Keratinocyte (primary cell): Measurements from ENCODE around the gene MAPK4. TPM values are rescaled to one million over a fixed set of nuclear protein-coding genes. Genes with fewer than 3 reads are reported as not detected.

Source experiments
- DNase-seq: peaks from one replicate; pipeline ENCODE4 v3.0.0-alpha.2; 2011; ENCODE audit warnings: low read depth, missing footprints, low spot score
- FAIRE-seq: peaks from 2 replicates; lab custom pipeline; 2011; peaks lifted over from hg19 to GRCh38; lab: Jason Lieb, UNC
- H2AFZ ChIP-seq: 2 replicates; pipeline ENCODE4 v1.6.0; 2012; ENCODE audit warnings: low read length, control low read depth, inconsistent platforms; ENCODE audit not compliant: control insufficient read depth
- H3K27ac ChIP-seq: 2 replicates; pipeline ENCODE4 v1.5.1; 2011; ENCODE audit warnings: low read length; ENCODE audit not compliant: control insufficient read depth, insufficient read depth
- H3K27me3 ChIP-seq: 3 replicates; pipeline ENCODE4 v1.6.0; 2011; ENCODE audit warnings: low read length; ENCODE audit not compliant: control insufficient read depth, insufficient read depth; ENCODE audit errors: extremely low read depth
- H3K36me3 ChIP-seq, 2 experiments: 2 replicates in 1 of 2; 3 replicates in 1 of 2; pipeline ENCODE4 v1.5.1; 2011; ENCODE audit warnings: low read length in 2 of 2, mild to moderate bottlenecking in 1 of 2; ENCODE audit not compliant: control insufficient read depth in 2 of 2, insufficient read depth in 2 of 2; ENCODE audit errors: extremely low read depth in 1 of 2
- H3K4me1 ChIP-seq: 3 replicates; pipeline ENCODE4 v1.5.1; 2011; ENCODE audit warnings: low read length; ENCODE audit not compliant: control insufficient read depth, insufficient read depth; ENCODE audit errors: extremely low read depth
- H3K4me2 ChIP-seq: 3 replicates; pipeline ENCODE4 v1.6.0; 2011; ENCODE audit warnings: low read depth, low read length; ENCODE audit not compliant: control insufficient read depth, insufficient read depth; ENCODE audit errors: extremely low read depth
- H3K4me3 ChIP-seq, 3 experiments: fragments of 200-600 bp in 1 of 3; sonication (generic) in 1 of 3; 2 replicates in 2 of 3; 3 replicates in 1 of 3; pipeline ENCODE4 v1.5.1; 2011 to 2016; ENCODE audit warnings: low read length in 3 of 3, mild to moderate bottlenecking in 3 of 3, control low read depth in 2 of 3, inconsistent platforms in 1 of 3, low read depth in 1 of 3, mixed read lengths in 1 of 3, mixed run types in 1 of 3, moderate library complexity in 1 of 3; ENCODE audit not compliant: control insufficient read depth in 2 of 3, insufficient read depth in 2 of 3; ENCODE audit errors: extremely low read depth in 1 of 3
- H3K79me2 ChIP-seq: 2 replicates; pipeline ENCODE4 v1.6.0; 2012; ENCODE audit warnings: low read length; ENCODE audit not compliant: control insufficient read depth, insufficient read depth
- H3K9ac ChIP-seq: 3 replicates; pipeline ENCODE4 v1.6.0; 2011; ENCODE audit warnings: low read length; ENCODE audit not compliant: control insufficient read depth, insufficient read depth; ENCODE audit errors: extremely low read depth
- H3K9me1 ChIP-seq: 3 replicates; pipeline ENCODE4 v1.6.0; 2011; ENCODE audit warnings: low read length; ENCODE audit not compliant: control insufficient read depth, insufficient read depth; ENCODE audit errors: extremely low read depth
- H3K9me3 ChIP-seq: 2 replicates; pipeline ENCODE4 v1.5.1; 2012; ENCODE audit warnings: low read depth, low read length; ENCODE audit not compliant: control insufficient read depth
- H4K20me1 ChIP-seq: 3 replicates; pipeline ENCODE4 v1.6.0; 2011; ENCODE audit warnings: low read length; ENCODE audit not compliant: control insufficient read depth, insufficient read depth; ENCODE audit errors: extremely low read depth
- EZH2 ChIP-seq: IDR thresholded peaks from one replicate; pipeline ENCODE4 v1.6.1; 2012; ENCODE audit warnings: inconsistent platforms, mild to moderate bottlenecking, low read length, moderate library complexity
- dilution Hi-C: fragments of 300-500 bp; cut with MboI; formaldehyde crosslinking; loops from one replicate; pipeline ENCODE4 v1.7.0; 2020; ENCODE audit warnings: low sequenced_read_pairs; ENCODE audit not compliant: extremely low pct_ligation_motif_present
- polyA plus RNA-seq, 5 experiments: library from polyadenylated mRNA; depleted of rRNA in 3 of 5; stranded (reverse) in 3 of 5; stranded (forward) in 1 of 5; unstranded in 1 of 5; fragments of >200 nt; gene quantifications; 1 replicate in 1 of 5; 2 replicates in 3 of 5; 3 replicates in 1 of 5; pipeline versions ENCODE4 v1.2.1 to v1.2.3, GENCODE V29; 2011 to 2012; ENCODE audit warnings: missing spikeins in 2 of 5, low read depth in 1 of 5, low replicate concordance in 1 of 5
- TF ChIP-seq, protein P1 (sequence below), 3 experiments: IDR thresholded peaks in 1 of 3; conservative IDR thresholded peaks in 1 of 3; optimal IDR thresholded peaks in 1 of 3; 2 replicates in 2 of 3; 3 replicates in 1 of 3; pipeline versions ENCODE3 to v1.5.1; 2011; ENCODE audit warnings: low read length in 3 of 3, mild to moderate bottlenecking in 3 of 3, moderate library complexity in 2 of 3, control low read depth in 1 of 3, inconsistent platforms in 1 of 3; ENCODE audit not compliant: insufficient read depth in 2 of 3; ENCODE audit errors: extremely low read depth in 1 of 3

Gene MAPK4
- polyA plus RNA-seq, 1 donor (not counting 4 experiments of a cell fraction or from before 2014, with no cell fraction given), result not detected

GRCh38 chr18:50671376-50671775, 111.5 kb downstream of the MAPK4 start:
- Histone ChIP-seq H3K4me1 (no peaks in the 10 kb centered on the region), H3K9me3 (no peaks in the 10 kb centered on the region), H3K36me3 (no peaks in the 10 kb centered on the region), H3K27me3 (peaks cover 6% of the 10 kb centered on the region), H3K4me3 (no peak overlapping the region), H3K79me2 (no peaks in the 10 kb centered on the region), H3K4me2 (no peak overlapping the region), H2AFZ (no peak overlapping the region), H3K9me1 (no peaks in the 10 kb centered on the region), H4K20me1 (no peaks in the 10 kb centered on the region), H3K27ac (no peak overlapping the region), H3K9ac (no peak overlapping the region)
- dilution Hi-C loops, result no loop called here
- TF ChIP-seq EZH2, result no peak
- TF ChIP-seq, protein P1, sequence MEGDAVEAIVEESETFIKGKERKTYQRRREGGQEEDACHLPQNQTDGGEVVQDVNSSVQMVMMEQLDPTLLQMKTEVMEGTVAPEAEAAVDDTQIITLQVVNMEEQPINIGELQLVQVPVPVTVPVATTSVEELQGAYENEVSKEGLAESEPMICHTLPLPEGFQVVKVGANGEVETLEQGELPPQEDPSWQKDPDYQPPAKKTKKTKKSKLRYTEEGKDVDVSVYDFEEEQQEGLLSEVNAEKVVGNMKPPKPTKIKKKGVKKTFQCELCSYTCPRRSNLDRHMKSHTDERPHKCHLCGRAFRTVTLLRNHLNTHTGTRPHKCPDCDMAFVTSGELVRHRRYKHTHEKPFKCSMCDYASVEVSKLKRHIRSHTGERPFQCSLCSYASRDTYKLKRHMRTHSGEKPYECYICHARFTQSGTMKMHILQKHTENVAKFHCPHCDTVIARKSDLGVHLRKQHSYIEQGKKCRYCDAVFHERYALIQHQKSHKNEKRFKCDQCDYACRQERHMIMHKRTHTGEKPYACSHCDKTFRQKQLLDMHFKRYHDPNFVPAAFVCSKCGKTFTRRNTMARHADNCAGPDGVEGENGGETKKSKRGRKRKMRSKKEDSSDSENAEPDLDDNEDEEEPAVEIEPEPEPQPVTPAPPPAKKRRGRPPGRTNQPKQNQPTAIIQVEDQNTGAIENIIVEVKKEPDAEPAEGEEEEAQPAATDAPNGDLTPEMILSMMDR (optimal IDR thresholded peaks at IDR 0.05 in 1 of 3, IDR thresholded peaks at IDR 0.05 in 1 of 3, conservative IDR thresholded peaks at IDR 0.05 in 1 of 3; ENCODE audit: extremely low read depth in 1 of 3, insufficient read depth in 2 of 3, low read length in 3 of 3), result no peak
- DNase-seq, result no peak
- no peak for FAIRE-seq

GRCh38 chr18:50674307-50674980, 114.6 kb downstream of the MAPK4 start:
- Histone ChIP-seq H3K9me1 (no peaks in the 10 kb centered on the region), H3K4me2 (no peak overlapping the region), H2AFZ (no peak overlapping the region), H3K79me2 (no peaks in the 10 kb centered on the region), H3K27me3 (peaks cover 6% of the 10 kb centered on the region), H3K27ac (no peak overlapping the region), H3K9me3 (no peaks in the 10 kb centered on the region), H3K9ac (no peak overlapping the region), H3K4me1 (no peaks in the 10 kb centered on the region), H3K36me3 (no peaks in the 10 kb centered on the region), H4K20me1 (no peaks in the 10 kb centered on the region), H3K4me3 (no peak overlapping the region)
- dilution Hi-C loops, result no loop called here
- FAIRE-seq (no peak), DNase-seq (no peak)
- no peak for TF ChIP-seq EZH2
- TF ChIP-seq, protein P1 (optimal IDR thresholded peaks at IDR 0.05 in 1 of 3, IDR thresholded peaks at IDR 0.05 in 1 of 3, conservative IDR thresholded peaks at IDR 0.05 in 1 of 3; ENCODE audit: extremely low read depth in 1 of 3, insufficient read depth in 2 of 3, low read length in 3 of 3), result no peak
